ENCODE measurements around the gene FAS.
"Not testable (repeated sequence)": the region's sequence is repeated elsewhere in the genome, so short reads cannot be mapped to it uniquely, and the experiment has no call there.

The FAS gene

GRCh38 chr10:88992921-88993524, 2.4 kb downstream of the FAS start:
- DNase-seq (ENCODE audit: low read depth): no peak

- DNase-seq (ENCODE audit: low read depth): no peak
Measured at GRCh38 chr10:88994019-88994418, 3.4 kb downstream of the FAS start.

GRCh38 chr10:88995156-88995876, 4.7 kb downstream of the FAS start:
- no peak for DNase-seq (ENCODE audit: low read depth)

GRCh38 chr10:88996927-88997326, 6.3 kb downstream of the FAS start:
- no peak for DNase-seq (ENCODE audit: low read depth)

GRCh38 chr10:88999625-89000024, 9.0 kb downstream of the FAS start:
- no peak for DNase-seq (ENCODE audit: low read depth)

GRCh38 chr10:89001024-89001728, 10.6 kb downstream of the FAS start:
- DNase-seq (ENCODE audit: low read depth): peak; percentile 31

- DNase-seq (ENCODE audit: low read depth): no peak
Measured at GRCh38 chr10:89001729-89002072, 11.1 kb downstream of the FAS start.

GRCh38 chr10:89002226-89002978, 11.8 kb downstream of the FAS start:
- DNase-seq (ENCODE audit: low read depth): no peak

GRCh38 chr10:89003344-89003743, 12.7 kb downstream of the FAS start:
- DNase-seq (ENCODE audit: low read depth): no peak

GRCh38 chr10:89007129-89007893, 16.7 kb downstream of the FAS start:
- no peak for DNase-seq (ENCODE audit: low read depth)

GRCh38 chr10:89018700-89019346, 28.2 kb downstream of the FAS start:
- DNase-seq (ENCODE audit: low read depth): not testable (repeated sequence)

- no peak for DNase-seq (ENCODE audit: low read depth)
Measured at GRCh38 chr10:89019569-89020327, 29.1 kb downstream of the FAS start.

GRCh38 chr10:89021526-89021925, 30.9 kb downstream of the FAS start:
- not testable (repeated sequence) for DNase-seq (ENCODE audit: low read depth)

GRCh38 chr10:89022734-89023133, 32.1 kb downstream of the FAS start:
- DNase-seq (ENCODE audit: low read depth): no peak

- DNase-seq (ENCODE audit: low read depth): no peak
Measured at GRCh38 chr10:89025453-89025852, 34.9 kb downstream of the FAS start.

- DNase-seq (ENCODE audit: low read depth): no peak
Measured at GRCh38 chr10:89029181-89029580, 38.6 kb downstream of the FAS start.

GRCh38 chr10:89029785-89030437, 39.3 kb downstream of the FAS start:
- peak; percentile 63 for DNase-seq (ENCODE audit: low read depth)

GRCh38 chr10:89030791-89031190, 40.2 kb downstream of the FAS start:
- no peak for DNase-seq (ENCODE audit: low read depth)

- DNase-seq (ENCODE audit: low read depth): peak; percentile 29
Measured at GRCh38 chr10:89032141-89032891, 41.7 kb downstream of the FAS start.
